GM18526 (cell line): Measurements from ENCODE around the gene SLX9.

Experiments used
- POLR2A ChIP-seq: IDR thresholded peaks from 3 replicates; pipeline ENCODE4 v1.6.1; 2011; ENCODE audit not compliant: insufficient read length; ENCODE audit errors: extremely low read depth

Gene SLX9

GRCh38 chr21:44931501-44932407 lies 8.1 kb upstream of the SLX9 start:
- TF ChIP-seq POLR2A, result no peak

DNA sequence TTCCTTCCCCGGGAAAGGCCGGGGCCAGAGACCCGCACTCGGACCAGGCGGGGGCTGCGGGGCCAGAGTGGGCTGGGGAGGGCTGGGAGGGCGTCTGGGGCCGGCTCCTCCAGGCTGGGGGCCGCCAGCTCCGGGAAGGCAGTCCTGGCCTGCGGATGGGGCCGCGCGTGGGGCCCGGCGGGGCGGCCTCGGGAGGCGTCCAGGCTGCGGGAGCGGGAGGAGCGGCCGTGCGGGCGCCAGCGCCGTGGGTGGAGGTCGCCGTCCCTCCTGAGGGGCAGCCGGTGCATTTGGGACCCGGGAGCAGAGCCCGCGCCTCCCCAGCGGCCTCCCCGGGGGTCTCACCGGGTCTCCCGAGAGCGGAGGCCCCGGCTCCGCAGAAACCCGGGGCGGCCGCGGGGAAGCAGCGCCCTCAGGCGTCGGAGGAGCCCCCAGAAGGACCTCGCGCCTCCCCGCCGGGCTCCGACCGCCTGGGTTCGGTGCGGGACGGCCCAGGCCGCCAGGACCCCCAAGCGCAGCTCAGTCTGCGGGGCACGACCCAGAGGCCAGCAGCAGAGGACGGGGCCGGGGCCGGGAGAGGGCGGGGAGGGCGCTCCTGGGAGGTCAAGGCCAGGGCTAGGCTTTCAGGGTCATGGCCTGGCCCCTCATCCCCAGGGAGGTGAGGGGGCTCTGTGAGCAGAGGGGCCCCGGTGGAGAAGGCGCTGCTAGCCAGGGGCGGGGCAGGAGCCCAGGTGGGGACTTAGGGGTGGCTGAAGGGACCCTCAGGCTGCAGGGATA lies 7.2 kb upstream of the SLX9 start:
- TF ChIP-seq POLR2A, result peak; percentile 14

DNA sequence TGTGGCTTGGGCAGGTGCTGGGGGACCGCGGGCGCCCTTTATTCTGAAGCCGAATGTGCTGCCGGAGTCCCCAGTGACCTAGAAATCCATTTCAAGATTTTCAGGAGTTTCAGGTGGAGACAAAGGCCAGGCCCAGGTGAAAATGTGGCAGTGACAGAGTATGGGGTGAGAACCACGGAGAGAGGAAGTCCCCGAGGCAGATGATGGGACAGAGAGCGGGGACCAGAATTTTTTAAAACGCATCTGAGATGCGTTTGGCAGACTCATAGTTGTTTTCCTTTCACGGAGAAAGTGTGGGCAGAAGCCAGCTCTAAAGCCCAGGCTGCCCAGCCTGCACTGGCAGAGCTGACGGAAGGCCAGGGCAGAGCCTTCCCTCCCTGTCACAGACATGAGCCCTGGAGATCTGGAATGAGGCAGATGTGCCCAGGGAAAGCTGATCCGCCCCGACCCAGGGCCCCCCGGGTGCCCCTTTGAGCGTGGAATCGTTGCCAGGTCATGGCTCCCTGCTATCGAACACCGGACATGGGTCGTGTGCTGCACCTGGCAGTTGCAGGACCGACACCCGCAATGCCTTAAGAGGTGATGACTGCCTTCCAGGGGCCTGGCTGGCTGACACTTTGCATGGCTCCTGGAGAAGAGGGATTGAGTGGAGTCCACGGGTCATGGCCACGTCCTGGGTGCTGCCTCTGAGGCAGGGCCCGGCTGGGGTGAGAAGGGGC lies 6.5 kb upstream of the SLX9 start:
- no peak for TF ChIP-seq POLR2A

DNA sequence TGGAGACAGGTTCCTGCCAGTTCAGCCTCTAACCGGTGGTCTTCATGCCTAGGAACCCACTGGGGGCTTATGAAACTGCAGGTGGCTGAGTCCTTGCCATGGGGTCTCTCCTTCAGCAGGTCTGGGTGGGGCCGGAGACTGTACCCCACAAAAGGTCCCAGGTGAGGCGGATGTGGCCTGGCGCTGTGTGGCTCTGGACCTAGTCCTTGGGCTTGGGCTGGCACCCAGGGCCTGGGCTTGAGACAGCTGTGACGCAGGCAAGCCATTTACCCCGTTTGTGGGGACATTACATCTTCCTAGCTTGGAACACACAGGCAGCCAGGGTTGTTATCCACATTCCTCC lies 5.9 kb upstream of the SLX9 start:
- TF ChIP-seq POLR2A, result no peak

- TF ChIP-seq POLR2A, result no peak
These were observed 5.6 kb upstream of the SLX9 start for GRCh38 chr21:44934276-44934675.

GRCh38 chr21:44934797-44935532 lies 4.9 kb upstream of the SLX9 start:
- no peak for TF ChIP-seq POLR2A

DNA sequence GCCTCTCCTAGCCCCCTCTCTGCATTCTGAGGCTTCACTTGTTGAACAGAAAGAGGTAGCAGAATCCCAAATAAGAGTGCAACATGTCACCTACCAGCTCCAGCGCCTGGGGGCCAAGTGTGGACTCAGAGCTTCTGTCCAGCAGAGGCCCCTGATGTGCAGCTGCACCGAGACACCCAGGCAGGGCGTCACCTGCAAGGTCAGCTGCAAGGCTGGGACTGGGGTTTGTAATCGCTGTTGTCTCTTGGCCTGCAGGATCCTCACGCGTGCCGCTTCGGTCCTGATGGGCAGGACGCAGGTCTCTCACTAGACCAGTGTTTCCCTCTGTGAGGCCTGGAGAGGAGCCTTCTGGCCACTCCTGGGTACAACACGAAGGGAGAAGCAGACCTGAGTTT lies 4.3 kb upstream of the SLX9 start:
- no peak for TF ChIP-seq POLR2A

GRCh38 chr21:44938772-44939531 lies 877 bp upstream of the SLX9 start:
- no peak for TF ChIP-seq POLR2A

- TF ChIP-seq POLR2A, result no peak
These were observed 345 bp downstream of the SLX9 start for GRCh38 chr21:44940116-44940631.

DNA sequence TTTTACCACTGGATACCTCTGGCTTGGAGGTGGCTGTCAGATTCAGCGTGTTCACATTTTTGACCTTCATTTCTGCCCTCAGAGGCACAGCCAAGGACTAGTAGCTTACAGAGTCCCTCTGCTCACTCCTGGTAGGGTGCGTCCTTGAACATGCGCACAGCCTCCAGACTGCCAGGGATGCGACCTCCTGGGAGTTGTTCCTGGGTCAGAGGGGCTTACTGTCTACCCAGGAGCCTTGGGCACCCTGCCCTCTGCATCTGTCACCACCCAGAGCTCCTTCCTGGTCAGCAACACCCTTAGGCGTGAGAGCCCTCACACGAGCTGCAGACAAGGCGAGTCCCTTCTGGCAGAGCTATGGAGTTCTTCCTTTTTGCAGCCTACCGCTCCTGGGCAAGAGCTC lies 1.7 kb downstream of the SLX9 start:
- no peak for TF ChIP-seq POLR2A

GRCh38 chr21:44942566-44942965 lies 2.7 kb downstream of the SLX9 start:
- no peak for TF ChIP-seq POLR2A

- no peak for TF ChIP-seq POLR2A
These were observed 3.3 kb downstream of the SLX9 start for GRCh38 chr21:44943005-44943685.

DNA sequence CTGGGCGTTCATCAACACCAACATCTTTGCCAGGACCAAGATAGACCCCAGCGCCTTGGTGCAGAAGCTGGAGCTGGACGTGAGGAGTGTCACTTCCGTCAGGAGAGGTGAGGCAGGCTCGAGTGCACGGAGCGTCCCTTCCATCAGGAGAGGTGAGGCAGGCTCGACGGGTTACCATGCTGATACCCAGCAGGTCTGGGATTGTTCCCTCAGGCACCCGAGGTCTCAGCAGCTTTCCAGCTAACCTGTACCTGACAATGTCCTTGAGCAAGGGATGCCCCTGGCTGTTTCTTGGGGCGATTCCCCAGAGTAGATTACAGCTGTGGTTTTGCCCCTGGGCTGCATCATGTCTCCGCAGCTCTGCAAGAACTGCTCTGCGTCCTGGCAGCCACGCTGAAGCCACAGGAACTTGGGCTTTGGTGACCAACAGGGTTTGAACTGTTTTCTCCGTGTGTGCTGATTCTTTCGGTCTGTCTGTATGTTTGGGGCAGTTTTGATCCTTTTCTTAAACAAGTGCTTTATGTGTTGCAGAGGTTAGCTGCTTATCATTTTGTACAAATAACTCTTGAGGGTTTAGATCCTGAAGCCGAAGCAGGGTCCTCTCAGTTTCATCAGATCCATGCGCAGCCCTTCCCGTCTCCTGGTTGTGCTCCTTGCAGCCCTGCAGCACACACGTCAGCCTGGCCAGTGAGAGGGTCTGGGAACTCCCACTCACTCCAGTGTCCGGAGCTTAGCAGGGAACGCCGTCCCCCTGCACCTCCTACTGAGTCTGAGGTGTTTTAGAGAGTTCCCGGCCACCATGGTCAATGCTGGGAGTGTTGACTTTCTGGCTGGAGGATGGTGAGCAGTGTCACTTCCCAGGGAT lies 4.1 kb downstream of the SLX9 start:
- TF ChIP-seq POLR2A, result no peak
